Ectodermal cell (in vitro differentiated cells): ENCODE measurements around the gene MAML2.

ENCODE experiments used
- H3K27ac ChIP-seq: 2 replicates; pipeline ENCODE4 v1.7.0; 2013; ENCODE audit warnings: mild to moderate bottlenecking, low read depth, low read length; ENCODE audit not compliant: insufficient read depth, poor library complexity, severe bottlenecking
- H3K27me3 ChIP-seq: 2 replicates; pipeline ENCODE4 v1.7.0; 2013; ENCODE audit warnings: mild to moderate bottlenecking, low read length; ENCODE audit not compliant: insufficient read depth, control insufficient read depth, poor library complexity, severe bottlenecking
- H3K36me3 ChIP-seq: one replicate; pipeline ENCODE4 v1.7.0; 2013; ENCODE audit warnings: low read length; ENCODE audit not compliant: control insufficient read depth, insufficient read depth
- H3K4me1 ChIP-seq: one replicate; pipeline ENCODE4 v1.7.0; 2013; ENCODE audit warnings: low read length; ENCODE audit not compliant: control insufficient read depth, insufficient read depth
- H3K4me3 ChIP-seq: 2 replicates; pipeline ENCODE4 v1.7.0; 2013; ENCODE audit warnings: low read depth, low read length, control low read depth; ENCODE audit not compliant: insufficient read depth
- H3K9me3 ChIP-seq: 2 replicates; pipeline ENCODE4 v1.7.0; 2013; ENCODE audit warnings: mild to moderate bottlenecking, low read length, moderate library complexity; ENCODE audit not compliant: control insufficient read depth
- WGBS, 2 experiments: methylation state at CpG; one replicate each; pipeline ENCODE4 v1.1.7; 2013; ENCODE audit warnings: missing lambda C conversion rate in 2 of 2; 5-methylcytosine and 5-hydroxymethylcytosine counted together

Gene MAML2

DNA sequence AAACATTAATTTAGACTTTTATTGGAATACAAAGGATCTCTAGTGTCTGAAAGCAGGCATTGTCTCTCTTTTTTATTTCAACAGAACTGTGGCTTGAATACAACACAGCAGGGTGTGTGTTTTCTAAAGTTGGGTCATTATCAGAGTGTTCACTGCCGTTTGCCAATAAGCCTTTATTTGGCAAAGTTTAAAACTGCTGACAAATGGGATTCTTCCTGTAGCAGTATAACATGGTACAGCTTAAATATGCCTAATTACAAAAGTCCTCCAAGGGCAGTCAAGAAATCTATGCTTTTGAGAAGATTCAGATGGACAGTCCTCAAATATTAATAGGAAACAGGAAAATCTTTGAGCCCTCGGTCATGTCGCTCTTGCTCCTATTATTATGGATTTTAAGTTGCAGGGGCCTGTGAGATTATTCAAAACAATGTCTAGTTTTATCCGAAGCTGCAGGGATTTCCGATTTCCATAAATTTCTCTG, 199.9 kb downstream of the MAML2 start:
- no peak overlapping the region for H3K27ac ChIP-seq
- H3K4me1 ChIP-seq, result peaks cover 18% of the 10 kb centered on the region
- no peak overlapping the region for H3K4me3 ChIP-seq
- H3K27me3 ChIP-seq, result no peaks in the 10 kb centered on the region
- 73 to 77% methylated on average over 5 of the region's 5 CpGs for WGBS, 2 experiments
- H3K36me3 ChIP-seq, result no peaks in the 10 kb centered on the region
- H3K9me3 ChIP-seq, result no peaks in the 10 kb centered on the region

DNA sequence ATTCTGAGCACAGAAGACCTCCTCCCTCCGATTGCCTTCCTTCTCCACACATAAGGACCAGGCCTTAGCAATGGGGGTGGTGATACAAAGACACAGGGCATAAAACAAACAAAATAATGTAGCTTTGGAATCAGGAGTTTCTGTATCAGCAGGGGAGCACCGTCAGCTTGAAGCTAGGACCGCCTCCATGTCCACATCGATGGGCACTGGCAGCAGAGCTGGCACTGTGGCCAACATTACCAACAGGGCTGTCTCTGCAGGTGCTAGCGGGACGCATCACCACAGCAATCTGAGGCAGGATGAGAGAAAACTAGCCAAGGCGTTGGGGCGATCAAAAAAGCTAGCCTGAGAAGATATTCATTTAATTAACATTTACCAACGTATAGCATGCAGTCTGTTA, 201.4 kb downstream of the MAML2 start:
- Histone ChIP-seq H3K4me1 (peaks cover 18% of the 10 kb centered on the region), H3K36me3 (no peaks in the 10 kb centered on the region), H3K4me3 (no peak overlapping the region), H3K9me3 (no peaks in the 10 kb centered on the region), H3K27me3 (no peaks in the 10 kb centered on the region), H3K27ac (no peak overlapping the region)
- WGBS, 2 experiments, result 88 to 94% methylated on average over 9 of the region's 9 CpGs

DNA sequence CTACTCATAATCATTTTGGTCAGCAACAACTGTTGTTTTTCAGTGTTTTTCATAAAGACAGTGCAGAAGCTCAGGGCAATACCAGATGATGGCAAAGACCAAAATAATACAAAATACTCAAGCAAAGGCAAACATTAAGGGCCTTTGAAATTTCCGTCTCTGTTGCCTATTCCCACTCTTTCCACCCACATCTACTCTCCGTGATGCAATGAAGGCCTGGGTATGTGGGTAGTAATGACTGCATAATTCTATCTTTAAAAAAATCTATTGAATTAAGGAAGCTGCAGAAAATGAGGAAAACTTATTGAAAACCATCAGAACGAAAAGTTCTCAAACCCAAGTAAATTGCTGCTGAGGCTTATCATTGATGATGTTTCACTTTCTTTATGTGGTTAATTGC, 203.3 kb downstream of the MAML2 start:
- Histone ChIP-seq H3K9me3 (no peaks in the 10 kb centered on the region), H3K36me3 (no peaks in the 10 kb centered on the region)
- WGBS, 2 experiments, result 97 to 100% methylated on average over 1 to 2 of the region's 3 CpGs

DNA sequence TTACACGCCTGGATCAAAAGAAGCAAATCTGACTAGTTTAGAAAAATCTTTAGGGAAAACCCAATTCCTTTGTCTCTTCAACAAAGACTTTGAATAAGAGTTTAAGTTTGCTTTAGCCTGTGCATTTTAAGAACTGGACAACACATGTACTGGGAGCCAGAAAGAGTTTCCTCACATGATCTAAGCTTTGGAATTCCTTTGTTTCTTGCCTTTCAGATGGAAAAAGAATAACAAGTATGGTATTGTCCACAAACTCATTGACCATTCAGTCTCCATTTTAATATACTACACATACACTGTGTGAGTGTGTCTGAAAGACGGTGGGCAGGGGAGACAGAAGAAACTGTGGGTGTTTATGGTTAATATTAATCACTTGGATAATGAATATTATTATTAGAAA, 205.6 kb downstream of the MAML2 start:
- peaks cover 3% of the 10 kb centered on the region for H3K4me1 ChIP-seq
- H3K27ac ChIP-seq, result no peak overlapping the region
- no peak overlapping the region for H3K4me3 ChIP-seq
- WGBS, 2 experiments, result 83 to 98% methylated on average over 1 to 2 of the region's 2 CpGs
- no peaks in the 10 kb centered on the region for H3K9me3 ChIP-seq
- H3K27me3 ChIP-seq, result no peaks in the 10 kb centered on the region
- H3K36me3 ChIP-seq, result no peaks in the 10 kb centered on the region

More for the DNA sequence above, 203.3 kb downstream of the MAML2 start:
- H3K4me3 ChIP-seq, result no peak overlapping the region
- no peaks in the 10 kb centered on the region for H3K27me3 ChIP-seq
- no peak overlapping the region for H3K27ac ChIP-seq
- H3K4me1 ChIP-seq, result peaks cover 18% of the 10 kb centered on the region

DNA sequence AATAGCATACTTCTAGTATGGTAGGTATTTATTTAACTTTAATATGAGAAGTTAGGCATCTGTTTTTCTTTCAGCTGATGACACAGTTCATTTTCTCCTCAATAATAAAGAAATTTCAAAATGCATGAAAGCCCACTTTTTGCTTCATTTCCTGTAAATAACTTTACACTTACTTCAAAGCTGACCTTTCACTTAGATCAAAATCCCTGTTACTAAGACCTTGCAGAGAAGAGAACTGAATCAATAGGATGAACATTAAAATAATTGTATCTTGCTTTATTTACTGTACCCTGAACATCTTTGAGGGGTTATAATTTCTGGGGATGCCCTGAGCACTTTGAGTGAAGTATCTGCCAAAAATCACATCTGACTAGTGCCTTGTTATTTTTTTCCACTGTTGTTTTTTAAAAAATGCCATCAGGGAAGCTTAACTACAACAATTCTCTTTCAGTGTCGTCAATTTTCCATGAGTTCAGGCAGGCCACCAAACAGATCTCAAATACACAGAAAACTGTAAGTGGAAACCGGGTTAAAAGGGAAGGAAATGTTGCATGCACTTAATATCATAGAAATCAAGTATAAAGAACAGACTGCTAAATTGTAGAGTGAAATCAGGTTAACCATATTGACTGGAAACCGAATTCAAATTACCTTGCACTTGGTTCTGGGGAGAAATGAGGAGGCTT, 206.2 kb downstream of the MAML2 start:
- H3K27ac ChIP-seq, result no peak overlapping the region
- H3K36me3 ChIP-seq, result no peaks in the 10 kb centered on the region
- H3K27me3 ChIP-seq, result no peaks in the 10 kb centered on the region
- H3K4me1 ChIP-seq, result no peaks in the 10 kb centered on the region
- no peaks in the 10 kb centered on the region for H3K9me3 ChIP-seq
- WGBS, 2 experiments, result 94 to 95% methylated on average over 2 to 3 of the region's 3 CpGs
- no peak overlapping the region for H3K4me3 ChIP-seq

DNA sequence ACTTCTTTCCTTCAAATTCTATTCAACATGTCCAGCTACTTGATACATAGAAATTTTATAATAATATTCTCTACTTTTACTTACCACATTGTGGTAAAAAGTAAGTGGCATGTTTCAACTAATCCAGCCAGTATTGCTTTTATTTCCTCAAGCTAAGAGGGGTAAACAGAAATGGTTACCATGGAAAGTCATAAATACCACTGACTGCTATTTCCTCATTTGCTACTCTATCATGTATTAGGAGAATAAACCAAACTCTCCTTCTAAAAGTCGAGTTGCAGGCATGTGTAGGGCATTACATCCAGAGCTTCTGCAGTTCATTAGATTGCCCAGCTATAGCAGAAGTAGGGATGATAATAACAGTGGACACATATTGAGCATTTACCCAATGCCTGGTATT, 208.4 kb downstream of the MAML2 start:
- no peaks in the 10 kb centered on the region for H3K36me3 ChIP-seq
- H3K4me3 ChIP-seq, result no peak overlapping the region
- no peak overlapping the region for H3K27ac ChIP-seq
- no peaks in the 10 kb centered on the region for H3K4me1 ChIP-seq
- H3K9me3 ChIP-seq, result no peaks in the 10 kb centered on the region
- WGBS, 2 experiments, result 86 to 100% methylated on average over 1 of the region's 1 CpG
- H3K27me3 ChIP-seq, result no peaks in the 10 kb centered on the region

DNA sequence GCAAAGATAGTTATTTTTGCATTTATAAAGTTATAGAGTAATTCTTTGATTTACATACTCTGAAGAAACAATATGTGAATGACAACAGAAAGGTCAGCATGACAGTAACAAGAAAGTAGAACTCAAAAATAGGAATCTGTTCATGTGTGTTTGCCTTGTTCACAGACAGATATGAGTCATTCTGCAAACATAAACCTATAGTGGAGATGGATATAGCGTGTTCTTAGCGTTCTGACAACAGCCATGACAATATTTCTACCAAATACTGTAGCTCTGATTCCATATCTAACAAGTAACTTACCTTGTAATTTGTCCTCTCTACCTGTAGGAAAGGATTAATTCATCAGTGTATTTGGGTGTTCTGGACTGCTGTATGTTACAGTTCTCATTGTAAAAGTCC, 210.6 kb downstream of the MAML2 start:
- 96% methylated on average over 2 of the region's 2 CpGs; no CpG with 5 or more reads in 1 of the 2 experiments for WGBS, 2 experiments
- Histone ChIP-seq H3K27me3 (no peaks in the 10 kb centered on the region), H3K27ac (no peak overlapping the region)

DNA sequence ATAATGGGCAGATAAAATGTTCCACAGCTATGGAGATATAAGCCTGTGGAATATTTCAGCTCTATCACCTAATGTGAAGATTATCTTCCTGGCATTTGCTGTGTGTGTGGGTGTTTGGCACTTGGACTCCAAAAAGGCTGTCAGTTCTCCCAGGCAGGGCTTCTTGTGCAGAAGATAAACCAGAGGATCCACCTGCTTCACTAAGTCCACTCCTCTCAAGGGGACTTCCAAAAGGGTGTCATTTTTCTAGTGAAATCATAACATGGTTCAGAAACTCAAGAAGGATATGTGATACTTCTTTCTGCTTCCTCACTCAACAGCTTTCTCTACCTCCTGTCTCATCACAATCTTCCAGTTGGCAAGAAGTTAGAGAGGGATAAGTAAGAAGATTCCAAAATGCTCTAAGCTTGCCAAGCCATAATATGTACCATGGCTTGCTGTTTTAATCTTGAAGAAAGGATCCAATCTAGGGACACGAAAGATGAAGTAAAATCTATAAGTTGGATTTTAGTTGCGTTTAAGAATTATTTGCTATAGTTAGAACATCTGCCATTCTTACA, 212.9 kb downstream of the MAML2 start:
- Histone ChIP-seq H3K36me3 (no peaks in the 10 kb centered on the region), H3K27me3 (no peaks in the 10 kb centered on the region), H3K4me3 (no peak overlapping the region), H3K27ac (no peak overlapping the region), H3K4me1 (no peaks in the 10 kb centered on the region), H3K9me3 (no peaks in the 10 kb centered on the region)
- 90 to 100% methylated on average over 1 to 2 of the region's 2 CpGs for WGBS, 2 experiments

More for the DNA sequence above, 210.6 kb downstream of the MAML2 start:
- Histone ChIP-seq H3K4me3 (no peak overlapping the region), H3K36me3 (no peaks in the 10 kb centered on the region), H3K9me3 (no peaks in the 10 kb centered on the region), H3K4me1 (no peaks in the 10 kb centered on the region)

DNA sequence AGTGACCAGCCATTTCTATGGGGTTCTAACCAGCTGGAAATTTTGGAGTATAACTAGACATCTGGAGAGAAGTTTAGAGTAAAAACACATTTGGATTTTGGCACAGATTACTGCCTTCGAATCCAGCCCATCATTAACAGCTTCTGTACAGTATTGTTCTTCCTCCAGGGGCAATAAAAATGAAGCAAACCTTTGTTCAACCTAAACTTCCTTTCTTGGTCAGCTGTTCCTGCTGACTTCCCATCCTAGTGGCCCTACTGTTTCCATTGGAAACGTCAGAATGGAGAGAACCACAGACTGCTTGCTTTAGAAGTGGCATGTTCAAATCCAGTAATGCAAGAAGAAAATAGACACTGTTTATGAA, 215.4 kb downstream of the MAML2 start:
- Histone ChIP-seq H3K36me3 (no peaks in the 10 kb centered on the region), H3K9me3 (no peaks in the 10 kb centered on the region), H3K4me1 (no peaks in the 10 kb centered on the region), H3K27me3 (no peaks in the 10 kb centered on the region), H3K27ac (no peak overlapping the region), H3K4me3 (no peak overlapping the region)
- WGBS, 2 experiments, result 87 to 89% methylated on average over 2 of the region's 2 CpGs

DNA sequence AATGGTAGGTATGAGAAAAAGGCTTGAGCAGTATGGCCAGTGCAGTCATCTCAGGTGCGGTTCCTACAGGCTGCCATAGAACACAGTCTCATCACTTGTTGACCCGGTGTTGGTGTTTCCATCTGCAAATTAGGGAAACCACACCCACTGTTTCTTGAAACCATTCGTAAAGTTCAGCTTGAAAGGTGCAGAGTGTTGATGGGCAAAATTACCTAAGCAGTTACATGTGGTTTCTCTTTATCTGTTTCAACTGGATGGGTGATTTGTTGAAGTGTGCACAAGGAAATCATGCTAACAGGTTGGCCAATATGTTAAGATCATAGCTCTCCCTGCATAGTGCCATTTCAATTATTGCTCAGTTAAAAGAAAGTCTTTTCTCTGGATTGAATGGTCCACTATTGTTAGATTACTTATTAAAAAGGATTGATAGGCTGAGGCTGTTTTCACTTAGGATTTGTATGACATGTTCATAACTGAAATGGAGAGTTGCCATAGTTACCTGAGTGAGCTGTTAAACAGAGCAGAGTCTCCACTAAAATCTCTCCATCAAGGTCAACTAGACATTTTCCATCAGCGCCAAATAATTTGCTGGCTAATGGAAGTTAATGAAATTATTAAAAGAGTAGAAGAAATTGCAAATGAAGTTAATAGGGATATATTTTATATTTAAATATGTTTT, 215.9 kb downstream of the MAML2 start:
- H3K36me3 ChIP-seq, result no peaks in the 10 kb centered on the region
- no peaks in the 10 kb centered on the region for H3K27me3 ChIP-seq
- H3K27ac ChIP-seq, result no peak overlapping the region
- H3K4me1 ChIP-seq, result no peaks in the 10 kb centered on the region
- no peaks in the 10 kb centered on the region for H3K9me3 ChIP-seq
- WGBS, 2 experiments, result 96 to 97% methylated on average over 3 of the region's 4 CpGs
- no peak overlapping the region for H3K4me3 ChIP-seq
